ENCODE data around the gene FCAR. TPM values are rescaled to one million over a fixed set of nuclear protein-coding genes. Genes with fewer than 3 reads are reported as not detected.
"Not testable (repeated sequence)": the region's sequence is repeated elsewhere in the genome, so short reads cannot be mapped to it uniquely, and the experiment has no call there.

FCAR gene
- polyA plus RNA-seq, 1 of the 3 experiments (the other 2 are of a cell fraction), result not detected

DNA sequence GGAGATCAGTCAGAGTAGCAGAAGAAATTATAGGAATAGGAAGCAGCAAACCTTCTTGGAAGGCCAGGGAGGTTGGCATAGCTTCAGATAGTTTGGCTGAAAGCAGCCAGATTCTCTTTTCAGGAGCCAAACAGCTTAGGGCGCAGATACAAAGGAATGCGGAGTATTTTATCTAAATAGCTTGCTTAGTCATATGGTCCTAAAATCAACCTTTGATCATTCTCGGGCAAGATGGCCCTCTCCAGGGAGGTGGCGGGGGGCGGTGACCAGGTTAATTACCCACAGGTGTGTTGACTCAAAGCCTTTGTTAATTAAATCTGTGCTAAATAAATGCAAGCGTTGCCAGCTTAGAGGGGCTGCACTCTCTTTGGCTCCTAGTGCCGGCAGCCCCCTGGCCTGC, 19.4 kb downstream of the FCAR start:
- Histone ChIP-seq H4K20me1 (ENCODE audit: insufficient read depth) (no peaks in the 10 kb centered on the region), H3K79me2 (ENCODE audit: insufficient read depth) (no peaks in the 10 kb centered on the region), H3K4me2 (no peak overlapping the region), H3K27ac (ENCODE audit: low read depth in 2 of 2, low read length in 1 of 2) (no peak overlapping the region), H3K9me2 (no peaks in the 10 kb centered on the region), H3K4me3 (ENCODE audit: low read depth in 2 of 2, low read length in 1 of 2) (no peak overlapping the region), H3K27me3 (ENCODE audit: insufficient read depth) (peaks cover 41% of the 10 kb centered on the region), H3F3A (replicated peaks; ENCODE audit: insufficient read depth) (no peaks in the 10 kb centered on the region), H3K9ac (no peak overlapping the region), H2AFZ (ENCODE audit: low read depth) (no peak overlapping the region), H3K9me3 (no peaks in the 10 kb centered on the region), H3K36me3 (replicated peaks in 1 of 2; ENCODE audit: control insufficient read depth in 1 of 2, insufficient read depth in 2 of 2, low read length in 1 of 2) (no peaks in the 10 kb centered on the region), H3K4me1 (ENCODE audit: control insufficient read depth in 1 of 2, insufficient read depth in 2 of 2, low read depth in 1 of 2, low read length in 1 of 2) (no peaks in the 10 kb centered on the region)
- CTCF ChIA-PET, result no interaction called here
- POLR2A ChIA-PET, result interaction anchor here (0.6 kb wide), 1 partner anchor 19 kb away, joined by 3 read pairs; no protein-coding TSS in a partner anchor
- DNase-seq, result no peak
- WGBS (ENCODE audit: low lambda C conversion rate), result 31% methylated on average over 7 of the region's 7 CpGs
- TF ChIP-seq NFIC (IDR thresholded peaks at IDR 0.05; ENCODE audit: borderline replicate concordance), result no peak

DNA sequence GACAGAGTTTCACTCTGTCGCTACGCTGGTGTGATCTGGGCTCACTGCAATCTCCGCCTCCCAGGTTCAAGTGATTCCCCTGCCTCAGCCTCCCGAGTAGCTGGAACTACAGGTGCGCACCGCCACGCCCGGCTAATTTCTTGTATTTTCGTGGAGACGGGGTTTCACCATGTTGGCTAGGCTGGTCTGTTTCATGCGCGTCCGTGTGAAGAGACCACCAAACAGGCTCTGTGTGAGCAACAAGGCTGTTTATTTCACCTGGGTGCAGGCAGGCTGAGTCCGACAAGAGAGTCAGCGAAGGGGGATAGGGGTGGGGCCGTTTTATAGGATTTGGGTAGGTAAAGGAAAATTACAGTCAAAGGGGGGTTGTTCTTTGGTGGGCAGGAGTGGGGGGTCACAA, 20.1 kb downstream of the FCAR start:
- H3K36me3 ChIP-seq (replicated peaks in 1 of 2; ENCODE audit: control insufficient read depth in 1 of 2, insufficient read depth in 2 of 2, low read length in 1 of 2); H3K9ac ChIP-seq; H3K79me2 ChIP-seq (ENCODE audit: insufficient read depth); H3K9me3 ChIP-seq; H3K4me1 ChIP-seq (ENCODE audit: control insufficient read depth in 1 of 2, insufficient read depth in 2 of 2, low read depth in 1 of 2, low read length in 1 of 2); H2AFZ ChIP-seq (ENCODE audit: low read depth); H3K9me2 ChIP-seq; H3K4me2 ChIP-seq; POLR2A ChIA-PET; CTCF ChIA-PET; H4K20me1 ChIP-seq (ENCODE audit: insufficient read depth); H3F3A ChIP-seq (replicated peaks; ENCODE audit: insufficient read depth); DNase-seq; H3K4me3 ChIP-seq (ENCODE audit: low read depth in 2 of 2, low read length in 1 of 2); H3K27ac ChIP-seq (ENCODE audit: low read depth in 2 of 2, low read length in 1 of 2): not testable (repeated sequence)
- peaks cover 46% of the 10 kb centered on the region for H3K27me3 ChIP-seq (ENCODE audit: insufficient read depth)
- WGBS (ENCODE audit: low lambda C conversion rate), result 19% methylated on average over 16 of the region's 16 CpGs

DNA sequence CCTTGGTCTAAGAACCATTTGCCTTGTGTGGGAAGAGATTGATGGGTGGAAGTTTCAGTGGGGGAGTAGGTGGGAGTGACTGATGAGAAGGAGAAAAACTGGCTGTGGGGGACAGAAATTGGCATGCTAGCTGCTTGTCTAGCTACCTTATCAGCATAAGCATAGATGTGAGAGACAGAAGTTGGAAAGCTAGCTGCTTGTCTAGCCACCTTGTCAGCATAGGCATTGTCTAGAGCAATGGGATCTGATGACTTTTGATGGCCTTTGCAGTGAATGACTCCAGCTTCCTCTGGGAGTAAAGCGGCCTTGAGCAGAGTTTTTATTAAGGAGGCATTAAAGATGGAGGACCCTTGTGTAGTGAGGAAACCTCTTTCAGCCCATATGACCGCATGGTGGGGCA, 22.0 kb downstream of the FCAR start:
- Histone ChIP-seq H3K79me2 (ENCODE audit: insufficient read depth) (no peaks in the 10 kb centered on the region), H3K4me1 (ENCODE audit: control insufficient read depth in 1 of 2, insufficient read depth in 2 of 2, low read depth in 1 of 2, low read length in 1 of 2) (no peaks in the 10 kb centered on the region), H2AFZ (ENCODE audit: low read depth) (no peak overlapping the region), H3K9ac (no peak overlapping the region), H3K9me2 (no peaks in the 10 kb centered on the region), H3K27ac (ENCODE audit: low read depth in 2 of 2, low read length in 1 of 2) (no peak overlapping the region), H3K4me2 (no peak overlapping the region), H3K36me3 (replicated peaks in 1 of 2; ENCODE audit: control insufficient read depth in 1 of 2, insufficient read depth in 2 of 2, low read length in 1 of 2) (no peaks in the 10 kb centered on the region), H3F3A (replicated peaks; ENCODE audit: insufficient read depth) (no peaks in the 10 kb centered on the region), H3K4me3 (ENCODE audit: low read depth in 2 of 2, low read length in 1 of 2) (no peak overlapping the region), H3K27me3 (ENCODE audit: insufficient read depth) (peaks cover 52% of the 10 kb centered on the region), H3K9me3 (no peaks in the 10 kb centered on the region), H4K20me1 (ENCODE audit: insufficient read depth) (no peaks in the 10 kb centered on the region)
- ChIA-PET POLR2A (no interaction called here), CTCF (interaction anchor here (1.3 kb wide), 1 partner anchor 15 kb away, joined by 3 read pairs; no protein-coding TSS in a partner anchor)
- WGBS (ENCODE audit: low lambda C conversion rate), result 14% methylated on average over 2 of the region's 2 CpGs
- no peak for DNase-seq
- no peak for TF ChIP-seq RAD21 (IDR thresholded peaks at IDR 0.05; ENCODE audit: low read length)
- no peak for TF ChIP-seq NFIC (IDR thresholded peaks at IDR 0.05; ENCODE audit: borderline replicate concordance)
- TF ChIP-seq, protein P1, sequence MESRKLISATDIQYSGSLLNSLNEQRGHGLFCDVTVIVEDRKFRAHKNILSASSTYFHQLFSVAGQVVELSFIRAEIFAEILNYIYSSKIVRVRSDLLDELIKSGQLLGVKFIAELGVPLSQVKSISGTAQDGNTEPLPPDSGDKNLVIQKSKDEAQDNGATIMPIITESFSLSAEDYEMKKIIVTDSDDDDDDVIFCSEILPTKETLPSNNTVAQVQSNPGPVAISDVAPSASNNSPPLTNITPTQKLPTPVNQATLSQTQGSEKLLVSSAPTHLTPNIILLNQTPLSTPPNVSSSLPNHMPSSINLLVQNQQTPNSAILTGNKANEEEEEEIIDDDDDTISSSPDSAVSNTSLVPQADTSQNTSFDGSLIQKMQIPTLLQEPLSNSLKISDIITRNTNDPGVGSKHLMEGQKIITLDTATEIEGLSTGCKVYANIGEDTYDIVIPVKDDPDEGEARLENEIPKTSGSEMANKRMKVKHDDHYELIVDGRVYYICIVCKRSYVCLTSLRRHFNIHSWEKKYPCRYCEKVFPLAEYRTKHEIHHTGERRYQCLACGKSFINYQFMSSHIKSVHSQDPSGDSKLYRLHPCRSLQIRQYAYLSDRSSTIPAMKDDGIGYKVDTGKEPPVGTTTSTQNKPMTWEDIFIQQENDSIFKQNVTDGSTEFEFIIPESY (IDR thresholded peaks at IDR 0.05; ENCODE audit: borderline replicate concordance, low read depth), result no peak
- TF ChIP-seq, protein P2, sequence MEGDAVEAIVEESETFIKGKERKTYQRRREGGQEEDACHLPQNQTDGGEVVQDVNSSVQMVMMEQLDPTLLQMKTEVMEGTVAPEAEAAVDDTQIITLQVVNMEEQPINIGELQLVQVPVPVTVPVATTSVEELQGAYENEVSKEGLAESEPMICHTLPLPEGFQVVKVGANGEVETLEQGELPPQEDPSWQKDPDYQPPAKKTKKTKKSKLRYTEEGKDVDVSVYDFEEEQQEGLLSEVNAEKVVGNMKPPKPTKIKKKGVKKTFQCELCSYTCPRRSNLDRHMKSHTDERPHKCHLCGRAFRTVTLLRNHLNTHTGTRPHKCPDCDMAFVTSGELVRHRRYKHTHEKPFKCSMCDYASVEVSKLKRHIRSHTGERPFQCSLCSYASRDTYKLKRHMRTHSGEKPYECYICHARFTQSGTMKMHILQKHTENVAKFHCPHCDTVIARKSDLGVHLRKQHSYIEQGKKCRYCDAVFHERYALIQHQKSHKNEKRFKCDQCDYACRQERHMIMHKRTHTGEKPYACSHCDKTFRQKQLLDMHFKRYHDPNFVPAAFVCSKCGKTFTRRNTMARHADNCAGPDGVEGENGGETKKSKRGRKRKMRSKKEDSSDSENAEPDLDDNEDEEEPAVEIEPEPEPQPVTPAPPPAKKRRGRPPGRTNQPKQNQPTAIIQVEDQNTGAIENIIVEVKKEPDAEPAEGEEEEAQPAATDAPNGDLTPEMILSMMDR (IDR thresholded peaks at IDR 0.05), result no peak
- no peak for TF ChIP-seq MEF2A (IDR thresholded peaks at IDR 0.05; ENCODE audit: borderline replicate concordance, low read depth)
- no peak for TF ChIP-seq TCF12 (IDR thresholded peaks at IDR 0.05)
- TF ChIP-seq RXRA (IDR thresholded peaks at IDR 0.05; ENCODE audit: borderline replicate concordance, low read depth), result no peak
- no peak for TF ChIP-seq FOXJ3 (CRISPR knock-in tag; IDR thresholded peaks at IDR 0.05)
- TF ChIP-seq FOSL2 (IDR thresholded peaks at IDR 0.05; ENCODE audit: borderline replicate concordance, low read depth), result no peak
- no peak for TF ChIP-seq MAX (IDR thresholded peaks at IDR 0.05; ENCODE audit: low read depth)
- TF ChIP-seq YY1 (IDR thresholded peaks at IDR 0.05; ENCODE audit: low read depth), result no peak
- TF ChIP-seq EZH2phosphoT487 (IDR thresholded peaks at IDR 0.05; ENCODE audit: borderline replicate concordance, low read depth), result no peak
- no peak for TF ChIP-seq EP300 (IDR thresholded peaks at IDR 0.05; ENCODE audit: borderline replicate concordance in 1 of 2, low read depth in 1 of 2, low read length in 1 of 2)
- TF ChIP-seq CHD2 (IDR thresholded peaks at IDR 0.05; ENCODE audit: low read length, partially characterized antibody), result no peak
- TF ChIP-seq, protein P3, sequence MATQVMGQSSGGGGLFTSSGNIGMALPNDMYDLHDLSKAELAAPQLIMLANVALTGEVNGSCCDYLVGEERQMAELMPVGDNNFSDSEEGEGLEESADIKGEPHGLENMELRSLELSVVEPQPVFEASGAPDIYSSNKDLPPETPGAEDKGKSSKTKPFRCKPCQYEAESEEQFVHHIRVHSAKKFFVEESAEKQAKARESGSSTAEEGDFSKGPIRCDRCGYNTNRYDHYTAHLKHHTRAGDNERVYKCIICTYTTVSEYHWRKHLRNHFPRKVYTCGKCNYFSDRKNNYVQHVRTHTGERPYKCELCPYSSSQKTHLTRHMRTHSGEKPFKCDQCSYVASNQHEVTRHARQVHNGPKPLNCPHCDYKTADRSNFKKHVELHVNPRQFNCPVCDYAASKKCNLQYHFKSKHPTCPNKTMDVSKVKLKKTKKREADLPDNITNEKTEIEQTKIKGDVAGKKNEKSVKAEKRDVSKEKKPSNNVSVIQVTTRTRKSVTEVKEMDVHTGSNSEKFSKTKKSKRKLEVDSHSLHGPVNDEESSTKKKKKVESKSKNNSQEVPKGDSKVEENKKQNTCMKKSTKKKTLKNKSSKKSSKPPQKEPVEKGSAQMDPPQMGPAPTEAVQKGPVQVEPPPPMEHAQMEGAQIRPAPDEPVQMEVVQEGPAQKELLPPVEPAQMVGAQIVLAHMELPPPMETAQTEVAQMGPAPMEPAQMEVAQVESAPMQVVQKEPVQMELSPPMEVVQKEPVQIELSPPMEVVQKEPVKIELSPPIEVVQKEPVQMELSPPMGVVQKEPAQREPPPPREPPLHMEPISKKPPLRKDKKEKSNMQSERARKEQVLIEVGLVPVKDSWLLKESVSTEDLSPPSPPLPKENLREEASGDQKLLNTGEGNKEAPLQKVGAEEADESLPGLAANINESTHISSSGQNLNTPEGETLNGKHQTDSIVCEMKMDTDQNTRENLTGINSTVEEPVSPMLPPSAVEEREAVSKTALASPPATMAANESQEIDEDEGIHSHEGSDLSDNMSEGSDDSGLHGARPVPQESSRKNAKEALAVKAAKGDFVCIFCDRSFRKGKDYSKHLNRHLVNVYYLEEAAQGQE (IDR thresholded peaks at IDR 0.05; ENCODE audit: low read depth, low read length), result no peak
